ENCODE results near the gene EMP2. TPM values are rescaled to one million over a fixed set of nuclear protein-coding genes. Genes with fewer than 3 reads are reported as not detected.
"Not testable (repeated sequence)": the region's sequence is repeated elsewhere in the genome, so short reads cannot be mapped to it uniquely, and the experiment has no call there.

EMP2 gene
- total and polyA plus RNA-seq, 2 of the 4 experiments (the other 2 are of a cell fraction): 13.8 to 18.3 TPM

DNA sequence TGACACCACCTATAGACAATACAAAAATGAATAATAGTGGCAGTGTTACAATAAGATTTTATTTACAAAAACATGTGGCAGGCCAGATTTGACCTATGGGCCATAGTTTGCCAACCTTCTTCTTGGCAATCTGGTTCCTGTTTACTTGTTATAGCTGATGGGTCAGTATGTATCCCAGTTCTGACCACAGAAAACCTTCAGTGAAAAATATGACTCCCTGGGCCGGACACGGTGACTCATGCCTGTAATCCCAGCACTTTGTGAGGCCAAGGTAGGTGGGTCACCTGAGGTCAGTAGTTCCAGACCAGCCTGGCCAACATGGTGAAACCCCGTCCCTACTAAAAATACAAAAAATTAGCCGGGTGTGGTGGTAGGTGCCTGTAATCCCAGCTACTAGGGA lies 46.8 kb downstream of the EMP2 start:
- CTCF ChIA-PET: interaction anchor here (1.4 kb wide), 1 partner anchor 24 kb away, joined by 3 read pairs; no protein-coding TSS in a partner anchor
- H3K4me2 ChIP-seq (ENCODE audit: low read depth, low read length); H3K4ac ChIP-seq (ENCODE audit: low read depth, low read length); H3K36me3 ChIP-seq (ENCODE audit: control insufficient read depth, insufficient read depth, low read length); H2BK120ac ChIP-seq (ENCODE audit: low read depth, low read length); H3K23ac ChIP-seq (ENCODE audit: low read depth, low read length); H4K8ac ChIP-seq (ENCODE audit: low read depth in 2 of 2, low read length in 2 of 2); BruUV-seq (replicated peaks); H2BK15ac ChIP-seq (ENCODE audit: low read depth, low read length); H3K4me3 ChIP-seq (ENCODE audit: insufficient read depth, low read depth, low read length); H2AFZ ChIP-seq (replicated peaks; ENCODE audit: low read length, poor library complexity); H2BK5ac ChIP-seq (ENCODE audit: low read depth, low read length, poor library complexity, severe bottlenecking); H3K18ac ChIP-seq (ENCODE audit: low read depth, low read length); H3K27me3 ChIP-seq (ENCODE audit: control insufficient read depth, insufficient read depth, low read length); H2BK20ac ChIP-seq (ENCODE audit: low read depth, low read length); POLR2A ChIA-PET (ENCODE audit: unreplicated experiment); H4K20me1 ChIP-seq (ENCODE audit: insufficient read depth, low read length); H3K56ac ChIP-seq (ENCODE audit: extremely low read depth, insufficient read depth, low read length); H3K9me1 ChIP-seq (ENCODE audit: insufficient read depth, low read length); intact Hi-C loops (cut with micrococcal nuclease); H3K4me1 ChIP-seq (ENCODE audit: control insufficient read depth, insufficient read depth, low read length); H3K14ac ChIP-seq (replicated peaks; ENCODE audit: low read depth, low read length); dilution Hi-C loops (cut with HindIII; ENCODE audit: low sequenced_read_pairs, unreplicated experiment); H3K27ac ChIP-seq (ENCODE audit: insufficient read depth, low read length); H2AK5ac ChIP-seq (ENCODE audit: low read depth, low read length); H4K91ac ChIP-seq (ENCODE audit: insufficient read depth, low read depth, low read length); H3K9ac ChIP-seq (ENCODE audit: low read depth, low read length); in situ Hi-C loops (cut with MboI; ENCODE audit: low sequenced_read_pairs); H3K79me1 ChIP-seq (ENCODE audit: low read depth in 1 of 2, low read length in 2 of 2); H4K5ac ChIP-seq (ENCODE audit: low read depth, low read length); H3K9me3 ChIP-seq (ENCODE audit: control insufficient read depth, insufficient read depth, low read length): not testable (repeated sequence)
- ATAC-seq (ENCODE audit: low read depth): peak; percentile 51
- DNase-seq: peak; percentile 29
- peak overlapping the region; percentile 2 for H2AK9ac ChIP-seq (replicated peaks; ENCODE audit: low read depth, low read length, poor library complexity)
- WGBS, 2 experiments (ENCODE audit: extremely low coverage in 2 of 2, insufficient read length in 1 of 2): no CpG with 5 or more reads among the region's 4 CpGs
